Upper lobe of left lung (tissue), 4 donors: ENCODE measurements around the gene FTO.

Source experiments
- EP300 ChIP-seq, 4 donors: sonication (generic); formaldehyde crosslinking; IDR thresholded peaks; one replicate each; pipeline ENCODE4 v1.5.1; 2017; ENCODE audit warnings: antibody characterized with exemption in 4 of 4, control low read depth in 2 of 4
- POLR2A ChIP-seq, 4 donors: fragments of 450-650 bp; IDR thresholded peaks; one replicate each; pipeline ENCODE4 v1.5.1; 2016 to 2017; ENCODE audit warnings: antibody characterized with exemption in 4 of 4, mild to moderate bottlenecking in 2 of 4
- POLR2AphosphoS5 ChIP-seq, 2 donors: sonication (generic); formaldehyde crosslinking; IDR thresholded peaks; one replicate each; pipeline ENCODE4 v1.5.1; 2017; ENCODE audit warnings: antibody characterized with exemption in 2 of 2
- TF ChIP-seq, protein P1 (sequence below), 6 experiments: fragments of 450-650 bp in 4 of 6; fragments of 200-600 bp in 2 of 6; sonication (generic) in 2 of 6; IDR thresholded peaks; one replicate each; pipeline ENCODE4 v1.5.1; 2016 to 2019; ENCODE audit warnings: antibody characterized with exemption in 6 of 6

DNA sequence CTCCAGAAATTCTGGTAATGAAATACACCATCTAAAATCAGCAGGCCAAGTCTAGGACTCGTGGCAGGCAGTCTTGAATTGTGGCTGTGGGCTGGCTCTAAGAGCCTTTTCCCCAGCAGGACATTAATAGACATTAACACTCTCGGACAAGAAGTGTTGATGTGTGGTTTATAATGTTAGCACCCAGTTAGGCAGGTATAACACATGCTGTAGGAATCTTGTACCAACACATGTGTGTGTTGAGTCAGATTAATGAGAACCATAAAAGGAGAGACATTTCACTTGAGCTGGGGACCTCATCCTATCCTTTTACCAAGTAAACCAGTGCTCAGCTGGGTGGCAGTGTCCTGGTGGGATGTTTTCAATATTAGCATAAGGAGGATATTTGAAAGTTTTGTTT is 264.5 kb downstream of the FTO start:
- TF ChIP-seq POLR2A (IDR thresholded peaks at IDR 0.05) (no peak), POLR2AphosphoS5 (IDR thresholded peaks at IDR 0.05) (no peak), EP300 (IDR thresholded peaks at IDR 0.05) (no peak)
- TF ChIP-seq, protein P1, sequence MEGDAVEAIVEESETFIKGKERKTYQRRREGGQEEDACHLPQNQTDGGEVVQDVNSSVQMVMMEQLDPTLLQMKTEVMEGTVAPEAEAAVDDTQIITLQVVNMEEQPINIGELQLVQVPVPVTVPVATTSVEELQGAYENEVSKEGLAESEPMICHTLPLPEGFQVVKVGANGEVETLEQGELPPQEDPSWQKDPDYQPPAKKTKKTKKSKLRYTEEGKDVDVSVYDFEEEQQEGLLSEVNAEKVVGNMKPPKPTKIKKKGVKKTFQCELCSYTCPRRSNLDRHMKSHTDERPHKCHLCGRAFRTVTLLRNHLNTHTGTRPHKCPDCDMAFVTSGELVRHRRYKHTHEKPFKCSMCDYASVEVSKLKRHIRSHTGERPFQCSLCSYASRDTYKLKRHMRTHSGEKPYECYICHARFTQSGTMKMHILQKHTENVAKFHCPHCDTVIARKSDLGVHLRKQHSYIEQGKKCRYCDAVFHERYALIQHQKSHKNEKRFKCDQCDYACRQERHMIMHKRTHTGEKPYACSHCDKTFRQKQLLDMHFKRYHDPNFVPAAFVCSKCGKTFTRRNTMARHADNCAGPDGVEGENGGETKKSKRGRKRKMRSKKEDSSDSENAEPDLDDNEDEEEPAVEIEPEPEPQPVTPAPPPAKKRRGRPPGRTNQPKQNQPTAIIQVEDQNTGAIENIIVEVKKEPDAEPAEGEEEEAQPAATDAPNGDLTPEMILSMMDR (IDR thresholded peaks at IDR 0.05) = no peak
